NCI-H526 treated with DMSO at 0.1 percent for 48 hours (cell line): ENCODE results near the gene TAF11.
"Not testable (repeated sequence)": the region's sequence is repeated elsewhere in the genome, so short reads cannot be mapped to it uniquely, and the experiment has no call there.

Source experiments
- DNase-seq: peaks from one replicate; lab custom pipeline; 2025; lab: John Stamatoyannopoulos, UW

The TAF11 gene

GRCh38 chr6:34865107-34865506 lies 22.7 kb downstream of the TAF11 start:
- no peak for DNase-seq

GRCh38 chr6:34864007-34864406 lies 23.8 kb downstream of the TAF11 start:
- DNase-seq = no peak

- DNase-seq = no peak
These were observed 27.1 kb downstream of the TAF11 start for GRCh38 chr6:34860776-34861175.

- DNase-seq = no peak
These were observed 27.9 kb downstream of the TAF11 start for GRCh38 chr6:34859951-34860350.

GRCh38 chr6:34858681-34859080 lies 29.2 kb downstream of the TAF11 start:
- DNase-seq = no peak

GRCh38 chr6:34855463-34855862 lies 32.4 kb downstream of the TAF11 start:
- DNase-seq = no peak

- no peak for DNase-seq
These were observed 35.3 kb downstream of the TAF11 start for GRCh38 chr6:34852406-34853085.

GRCh38 chr6:34851361-34851760 lies 36.5 kb downstream of the TAF11 start:
- DNase-seq = no peak

GRCh38 chr6:34849066-34849465 lies 38.8 kb downstream of the TAF11 start:
- not testable (repeated sequence) for DNase-seq

- no peak for DNase-seq
These were observed 48.0 kb downstream of the TAF11 start for GRCh38 chr6:34839666-34840352.

GRCh38 chr6:34837528-34837927 lies 50.3 kb downstream of the TAF11 start:
- DNase-seq = no peak

GRCh38 chr6:34836451-34836850 lies 51.4 kb downstream of the TAF11 start:
- no peak for DNase-seq

- DNase-seq = no peak
These were observed 51.8 kb downstream of the TAF11 start for GRCh38 chr6:34836008-34836407.

- DNase-seq = no peak
These were observed 52.9 kb downstream of the TAF11 start for GRCh38 chr6:34834789-34835518.

- no peak for DNase-seq
These were observed 54.9 kb downstream of the TAF11 start for GRCh38 chr6:34832942-34833341.

GRCh38 chr6:34829137-34829536 lies 58.7 kb downstream of the TAF11 start:
- DNase-seq = no peak
